Tibial artery (tissue), 4 donors: ENCODE measurements around the gene GID8.

Source experiments
- DNase-seq, 2 donors: peaks; one replicate each; pipeline ENCODE4 v3.0.0-alpha.2; 2019
- H3K27ac ChIP-seq, 2 donors: fragments of 200-600 bp; sonication (generic) in 1 of 2; 1 replicate in 1 of 2; 2 replicates in 1 of 2; pipeline ENCODE4 v1.5.1; 2018 to 2019; ENCODE audit warnings: mild to moderate bottlenecking in 1 of 2
- H3K27me3 ChIP-seq, 2 donors: fragments of 200-600 bp; sonication (generic) in 1 of 2; one replicate each; pipeline versions ENCODE4 v1.5.1 to v1.6.0; 2016 to 2019
- H3K36me3 ChIP-seq, 3 donors: fragments of 200-600 bp; sonication (generic) in 2 of 3; one replicate each; pipeline ENCODE4 v1.5.1; 2016 to 2019; ENCODE audit warnings: mild to moderate bottlenecking in 2 of 3
- H3K4me1 ChIP-seq, 4 donors: fragments of 200-600 bp; sonication (generic) in 2 of 4; 1 replicate in 3 of 4; 2 replicates in 1 of 4; pipeline ENCODE4 v1.5.1; 2016 to 2019
- H3K4me3 ChIP-seq, 2 donors: fragments of 200-600 bp; sonication (generic) in 1 of 2; 1 replicate in 1 of 2; 2 replicates in 1 of 2; pipeline ENCODE4 v1.5.1; 2018 to 2019; ENCODE audit warnings: mild to moderate bottlenecking in 2 of 2
- H3K9me3 ChIP-seq, 3 donors: fragments of 200-600 bp; sonication (generic) in 1 of 3; one replicate each; pipeline ENCODE4 v1.5.1; 2016 to 2019
- intact Hi-C: fragments of 100-400 bp; cut with DNase I; formaldehyde crosslinking; loops from one replicate; pipeline ENCODE4 v1.15.0; 2023; ENCODE audit warnings: low total_unique reads
- TF ChIP-seq, protein P1 (sequence below), 2 experiments: fragments of 200-600 bp in 1 of 2; fragments of 450-650 bp in 1 of 2; IDR thresholded peaks; one replicate each; pipeline ENCODE4 v1.5.1; 2017 to 2019; ENCODE audit warnings: antibody characterized with exemption in 2 of 2, mild to moderate bottlenecking in 1 of 2, moderate library complexity in 1 of 2

The GID8 gene

GRCh38 chr20:62987114-62987513 is 49.2 kb downstream of the GID8 start:
- DNase-seq = no peak
- H3K27me3 ChIP-seq = peaks cover 0 to 81% of the 10 kb centered on the region in 2 donors
- H3K9me3 ChIP-seq = no peaks in the 10 kb centered on the region
- no peaks in the 10 kb centered on the region for H3K4me1 ChIP-seq
- H3K36me3 ChIP-seq = no peaks in the 10 kb centered on the region
- TF ChIP-seq, protein P1, sequence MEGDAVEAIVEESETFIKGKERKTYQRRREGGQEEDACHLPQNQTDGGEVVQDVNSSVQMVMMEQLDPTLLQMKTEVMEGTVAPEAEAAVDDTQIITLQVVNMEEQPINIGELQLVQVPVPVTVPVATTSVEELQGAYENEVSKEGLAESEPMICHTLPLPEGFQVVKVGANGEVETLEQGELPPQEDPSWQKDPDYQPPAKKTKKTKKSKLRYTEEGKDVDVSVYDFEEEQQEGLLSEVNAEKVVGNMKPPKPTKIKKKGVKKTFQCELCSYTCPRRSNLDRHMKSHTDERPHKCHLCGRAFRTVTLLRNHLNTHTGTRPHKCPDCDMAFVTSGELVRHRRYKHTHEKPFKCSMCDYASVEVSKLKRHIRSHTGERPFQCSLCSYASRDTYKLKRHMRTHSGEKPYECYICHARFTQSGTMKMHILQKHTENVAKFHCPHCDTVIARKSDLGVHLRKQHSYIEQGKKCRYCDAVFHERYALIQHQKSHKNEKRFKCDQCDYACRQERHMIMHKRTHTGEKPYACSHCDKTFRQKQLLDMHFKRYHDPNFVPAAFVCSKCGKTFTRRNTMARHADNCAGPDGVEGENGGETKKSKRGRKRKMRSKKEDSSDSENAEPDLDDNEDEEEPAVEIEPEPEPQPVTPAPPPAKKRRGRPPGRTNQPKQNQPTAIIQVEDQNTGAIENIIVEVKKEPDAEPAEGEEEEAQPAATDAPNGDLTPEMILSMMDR (IDR thresholded peaks at IDR 0.05) = no peak
- intact Hi-C loops = no loop called here
- no peak overlapping the region for H3K27ac ChIP-seq
- H3K4me3 ChIP-seq = no peak overlapping the region

DNA sequence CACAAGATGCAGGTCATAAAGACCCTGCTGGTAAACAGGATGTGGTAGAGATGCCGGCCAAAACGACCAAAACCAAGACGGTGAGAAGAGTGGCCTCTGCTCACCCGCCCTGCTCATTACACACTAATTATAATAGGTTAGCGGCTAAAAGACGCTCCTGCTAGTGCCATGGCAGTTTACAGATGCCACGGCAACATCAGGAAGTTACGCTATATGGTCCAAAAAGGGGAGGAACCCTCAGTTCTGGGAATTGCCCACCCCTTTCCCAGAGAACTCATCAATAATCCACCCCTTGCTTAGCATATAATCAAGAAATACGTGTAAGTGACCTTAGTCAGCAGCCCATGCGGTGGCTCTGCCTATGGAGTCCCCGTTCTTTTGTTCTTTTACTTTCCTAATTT is 51.3 kb downstream of the GID8 start:
- Histone ChIP-seq H3K4me1 (no peaks in the 10 kb centered on the region), H3K27me3 (peaks cover 0 to 73% of the 10 kb centered on the region in 2 donors), H3K36me3 (no peaks in the 10 kb centered on the region), H3K9me3 (no peaks in the 10 kb centered on the region), H3K27ac (no peak overlapping the region), H3K4me3 (no peak overlapping the region)
- DNase-seq = no peak
- intact Hi-C loops = no loop called here
- TF ChIP-seq, protein P1 (IDR thresholded peaks at IDR 0.05) = no peak

- intact Hi-C loops = no loop called here
- H3K27ac ChIP-seq = no peak overlapping the region
- TF ChIP-seq, protein P1 (IDR thresholded peaks at IDR 0.05) = no peak
- no peak overlapping the region for H3K4me3 ChIP-seq
- no peak for DNase-seq
- no peaks in the 10 kb centered on the region for H3K4me1 ChIP-seq
- H3K9me3 ChIP-seq = no peaks in the 10 kb centered on the region
- peaks cover 0 to 70% of the 10 kb centered on the region in 2 donors for H3K27me3 ChIP-seq
- H3K36me3 ChIP-seq = no peaks in the 10 kb centered on the region
Observed at GRCh38 chr20:62990306-62990825, 52.4 kb downstream of the GID8 start.

DNA sequence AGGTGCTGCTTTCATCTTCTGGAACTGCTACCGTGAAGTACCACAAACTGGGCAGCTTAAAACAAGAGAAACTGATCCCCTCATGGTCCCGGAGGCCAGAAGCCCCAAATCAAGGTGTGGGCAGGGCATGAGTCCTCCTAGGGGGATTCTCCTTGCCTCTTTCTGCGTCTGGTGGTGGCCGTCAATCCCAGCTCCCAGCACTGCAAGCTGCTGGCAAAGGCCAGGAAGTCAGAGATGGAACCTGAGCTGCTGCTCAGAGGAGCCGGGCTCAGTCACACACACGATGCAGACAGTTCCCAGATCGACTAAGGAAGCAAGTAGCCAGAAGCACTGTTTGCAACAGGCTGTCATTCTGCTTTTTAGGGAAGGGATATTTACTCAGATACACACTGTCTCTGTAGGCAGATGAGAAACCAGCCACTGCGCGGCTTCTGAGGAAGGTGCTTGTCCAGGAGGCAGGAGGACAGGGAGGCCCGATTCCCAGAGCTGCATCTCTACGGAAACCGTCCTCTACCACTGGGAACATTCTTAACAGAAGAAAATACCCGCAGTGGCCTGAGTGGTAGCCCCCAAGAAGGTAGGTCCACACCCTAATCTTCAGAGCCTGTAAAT is 53.4 kb downstream of the GID8 start:
- TF ChIP-seq, protein P1 (IDR thresholded peaks at IDR 0.05) = no peak
- Histone ChIP-seq H3K27ac (no peak overlapping the region), H3K27me3 (peaks cover 0 to 70% of the 10 kb centered on the region in 2 donors), H3K36me3 (no peaks in the 10 kb centered on the region), H3K4me1 (no peaks in the 10 kb centered on the region), H3K4me3 (no peak overlapping the region), H3K9me3 (no peaks in the 10 kb centered on the region)
- DNase-seq = no peak
- intact Hi-C loops = no loop called here

DNA sequence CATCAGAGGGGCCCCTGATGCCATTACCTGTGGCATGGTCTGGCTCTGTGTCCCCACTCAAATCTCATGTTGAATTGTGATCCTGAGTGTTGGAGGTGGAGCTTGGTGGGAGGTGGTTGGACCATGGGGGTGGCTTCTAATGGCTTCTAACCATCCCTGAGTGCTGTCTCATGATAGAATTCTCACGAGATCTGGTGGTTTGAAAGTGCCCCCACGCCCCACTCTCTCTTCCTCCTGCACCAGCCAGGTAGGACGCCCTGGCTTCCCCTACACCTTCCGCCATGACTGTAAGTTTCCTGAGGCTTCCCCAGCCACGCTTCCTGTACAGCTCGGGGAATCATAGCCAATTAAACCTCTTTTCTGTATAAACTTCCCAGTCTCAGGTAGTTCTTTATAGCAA is 53.9 kb downstream of the GID8 start:
- Histone ChIP-seq H3K4me1 (no peaks in the 10 kb centered on the region), H3K4me3 (no peak overlapping the region), H3K9me3 (no peaks in the 10 kb centered on the region), H3K27ac (no peak overlapping the region), H3K36me3 (no peaks in the 10 kb centered on the region), H3K27me3 (peaks cover 0 to 70% of the 10 kb centered on the region in 2 donors)
- no peak for DNase-seq
- intact Hi-C loops = no loop called here
- TF ChIP-seq, protein P1 (IDR thresholded peaks at IDR 0.05) = no peak
